AG04449 (cell line): ENCODE results near the gene PPP1R9B.

Source experiments
- CTCF ChIA-PET: fragments of 350-600 bp; formaldehyde crosslinking; extraction: SDS; loops from one replicate; lab custom pipeline; 2021; ENCODE audit warnings: antibody characterized with exemption; lab: Yijun Ruan, JAX
- POLR2A ChIA-PET: fragments of 400-600, 350-600 bp; formaldehyde crosslinking; extraction: SDS; loops from one replicate; lab custom pipeline; 2020; ENCODE audit warnings: antibody characterized with exemption, inconsistent platforms; lab: Yijun Ruan, JAX
- DNase-seq: peaks from one replicate; pipeline ENCODE4 v3.0.0-alpha.2; 2010; ENCODE audit warnings: low read depth, low spot score
- H3K4me3 ChIP-seq: 2 replicates; pipeline ENCODE4 v1.5.1; 2011; ENCODE audit warnings: low read depth, mild to moderate bottlenecking, control low read depth, low read length
- CTCF ChIP-seq: IDR thresholded peaks from one replicate; pipeline ENCODE4 v1.5.1; 2011; ENCODE audit warnings: mild to moderate bottlenecking, moderate library complexity, low read length, control low read depth, inconsistent platforms; ENCODE audit not compliant: insufficient read depth; ENCODE audit errors: missing control alignments

The PPP1R9B gene

GRCh38 chr17:50115756-50116155, 34.7 kb downstream of the PPP1R9B start:
- ChIA-PET CTCF (interaction anchor here (1.0 to 10.0 kb wide), 21 partner anchors 8 to 247 kb away, joined by 3 to 92 read pairs (median 7); partner anchors contain the start of genes PDK2, PPP1R9B and SGCA), POLR2A (interaction anchor here (1.1 kb wide), 1 partner anchor 7 kb away, joined by 3 read pairs; no protein-coding TSS in a partner anchor)
- no peak for DNase-seq
- TF ChIP-seq CTCF: no peak
- no peak overlapping the region for H3K4me3 ChIP-seq

DNA sequence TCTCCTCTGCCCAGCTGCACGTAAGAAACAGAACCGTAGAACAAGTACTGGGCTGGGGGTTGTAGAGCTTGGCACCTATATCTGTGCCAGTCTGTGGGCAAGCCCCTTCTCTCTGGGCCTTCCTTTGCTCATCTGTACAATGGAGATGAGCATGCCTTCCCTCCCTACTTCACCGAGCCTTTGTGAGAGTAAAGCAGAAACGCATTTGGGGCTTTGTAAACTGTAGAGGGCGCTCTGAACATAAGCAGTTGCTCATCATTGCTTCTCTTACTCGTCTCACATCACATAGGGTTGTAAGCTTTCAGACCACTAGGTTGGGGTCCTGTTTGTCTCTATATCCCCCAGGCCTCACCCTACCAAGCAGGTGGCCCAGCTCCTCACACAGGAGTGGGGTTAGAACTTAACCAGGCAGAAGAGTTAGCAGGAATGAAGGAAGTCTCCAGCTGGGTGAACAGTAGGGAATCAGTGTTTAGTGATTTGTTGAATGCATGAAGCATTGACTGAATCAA, 35.6 kb downstream of the PPP1R9B start:
- ChIA-PET POLR2A (interaction anchor here (1.1 kb wide), 2 partner anchors 8 to 183 kb away, joined by 3 read pairs; no protein-coding TSS in a partner anchor), CTCF (interaction anchor here (0.9 to 10.0 kb wide), 25 partner anchors 7 to 282 kb away, joined by 3 to 92 read pairs (median 7); partner anchors contain the start of genes LRRC59, PDK2, PPP1R9B and SAMD14)
- no peak overlapping the region for H3K4me3 ChIP-seq
- DNase-seq: no peak
- peak; percentile 69 for TF ChIP-seq CTCF

GRCh38 chr17:50114401-50114800, 36.1 kb downstream of the PPP1R9B start:
- no peak for DNase-seq
- CTCF ChIA-PET: interaction anchor here (0.9 to 10.0 kb wide), 22 partner anchors 9 to 282 kb away, joined by 3 to 92 read pairs (median 8); partner anchors contain the start of genes LRRC59, PDK2, PPP1R9B and SAMD14
- no peak overlapping the region for H3K4me3 ChIP-seq
- TF ChIP-seq CTCF: no peak
- POLR2A ChIA-PET: interaction anchor here (1.1 kb wide), 2 partner anchors 9 to 183 kb away, joined by 3 read pairs; no protein-coding TSS in a partner anchor

DNA sequence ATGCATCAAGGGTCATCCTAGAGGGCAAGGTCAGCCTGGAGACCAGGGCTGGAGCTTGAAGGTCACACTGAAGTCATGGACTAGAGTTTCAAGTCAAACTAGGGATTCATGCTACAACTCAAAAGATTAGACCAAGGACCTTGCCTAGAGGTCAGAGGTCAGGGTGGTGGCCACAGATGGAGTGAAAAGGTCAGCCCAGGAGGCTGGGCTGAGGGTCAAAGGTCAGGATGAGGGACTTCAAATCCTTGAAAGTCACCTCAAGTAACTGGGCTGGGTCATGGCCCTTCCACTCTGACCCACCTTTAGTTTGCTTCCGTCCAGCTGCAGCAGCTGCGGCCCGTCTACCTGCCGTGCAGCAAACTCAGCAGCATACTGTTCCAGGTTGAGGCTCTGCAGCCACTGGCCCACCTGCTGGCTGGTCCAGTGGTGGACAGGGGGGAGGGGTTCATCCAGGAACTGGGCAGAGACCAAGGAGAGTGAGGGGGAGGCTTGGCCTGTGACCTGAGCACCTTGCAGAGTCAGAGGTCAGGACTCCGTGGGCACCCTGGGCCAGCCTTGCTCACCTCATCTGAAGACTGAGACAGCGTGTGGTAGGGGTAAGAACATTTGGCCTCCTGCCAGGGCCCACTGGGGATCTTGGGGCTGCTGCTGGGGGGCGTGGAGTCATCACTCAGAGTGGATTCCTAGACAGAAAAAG, 36.7 kb downstream of the PPP1R9B start:
- DNase-seq: no peak
- ChIA-PET CTCF (interaction anchor here (0.8 to 10.0 kb wide), 17 partner anchors 9 to 187 kb away, joined by 3 to 92 read pairs (median 9); partner anchors contain the start of genes PDK2, PPP1R9B and SAMD14), POLR2A (interaction anchor here (1.1 kb wide), 1 partner anchor 184 kb away, joined by 3 read pairs; no protein-coding TSS in a partner anchor)
- H3K4me3 ChIP-seq: no peak overlapping the region
- TF ChIP-seq CTCF: no peak

- H3K4me3 ChIP-seq: no peak overlapping the region
- CTCF ChIA-PET: interaction anchor here (0.8 to 8.9 kb wide), 13 partner anchors 10 to 243 kb away, joined by 3 to 92 read pairs (median 8); partner anchors contain the start of gene PDK2
- DNase-seq: no peak
- POLR2A ChIA-PET: no interaction called here
- no peak for TF ChIP-seq CTCF
Observed at GRCh38 chr17:50112694-50113093, 37.8 kb downstream of the PPP1R9B start.
